VCaP (cell line): ENCODE results near the gene SETDB1.

Experiments
- H3K27ac ChIP-seq: fragments of 450-650 bp; 2 replicates; pipeline ENCODE4 v1.5.1; 2017
- TF ChIP-seq, protein P1 (sequence below): fragments of 450-650 bp; conservative IDR thresholded peaks from 2 replicates; pipeline ENCODE4 v1.5.1; 2017; ENCODE audit warnings: mild to moderate bottlenecking, moderate library complexity

SETDB1 gene

GRCh38 chr1:150999926-151000325 is 73.8 kb downstream of the SETDB1 start:
- H3K27ac ChIP-seq = no peak overlapping the region
- TF ChIP-seq, protein P1, sequence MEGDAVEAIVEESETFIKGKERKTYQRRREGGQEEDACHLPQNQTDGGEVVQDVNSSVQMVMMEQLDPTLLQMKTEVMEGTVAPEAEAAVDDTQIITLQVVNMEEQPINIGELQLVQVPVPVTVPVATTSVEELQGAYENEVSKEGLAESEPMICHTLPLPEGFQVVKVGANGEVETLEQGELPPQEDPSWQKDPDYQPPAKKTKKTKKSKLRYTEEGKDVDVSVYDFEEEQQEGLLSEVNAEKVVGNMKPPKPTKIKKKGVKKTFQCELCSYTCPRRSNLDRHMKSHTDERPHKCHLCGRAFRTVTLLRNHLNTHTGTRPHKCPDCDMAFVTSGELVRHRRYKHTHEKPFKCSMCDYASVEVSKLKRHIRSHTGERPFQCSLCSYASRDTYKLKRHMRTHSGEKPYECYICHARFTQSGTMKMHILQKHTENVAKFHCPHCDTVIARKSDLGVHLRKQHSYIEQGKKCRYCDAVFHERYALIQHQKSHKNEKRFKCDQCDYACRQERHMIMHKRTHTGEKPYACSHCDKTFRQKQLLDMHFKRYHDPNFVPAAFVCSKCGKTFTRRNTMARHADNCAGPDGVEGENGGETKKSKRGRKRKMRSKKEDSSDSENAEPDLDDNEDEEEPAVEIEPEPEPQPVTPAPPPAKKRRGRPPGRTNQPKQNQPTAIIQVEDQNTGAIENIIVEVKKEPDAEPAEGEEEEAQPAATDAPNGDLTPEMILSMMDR = no peak

DNA sequence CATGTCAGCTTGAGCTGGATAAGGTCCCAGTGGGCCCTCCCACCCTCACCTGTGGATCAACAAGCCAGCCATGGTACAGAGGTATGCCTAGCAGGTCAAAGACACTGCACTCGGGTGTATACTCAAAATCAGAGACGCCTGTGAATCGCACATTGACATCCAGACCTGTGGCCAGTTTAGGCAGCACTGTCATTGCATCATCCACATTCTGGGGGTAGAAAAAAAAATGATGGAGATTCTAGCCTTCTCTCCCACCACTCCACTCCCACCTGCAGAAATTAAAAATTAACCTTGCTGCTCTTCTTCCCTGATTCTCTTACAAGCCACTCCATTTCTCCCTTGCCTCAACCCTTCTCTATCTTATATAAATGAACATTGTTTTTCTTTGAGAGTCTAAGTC is 74.2 kb downstream of the SETDB1 start:
- TF ChIP-seq, protein P1 = no peak
- H3K27ac ChIP-seq = no peak overlapping the region

GRCh38 chr1:151001602-151002001 is 75.4 kb downstream of the SETDB1 start:
- H3K27ac ChIP-seq = no peak overlapping the region

GRCh38 chr1:151002051-151002450 is 75.9 kb downstream of the SETDB1 start:
- H3K27ac ChIP-seq = no peak overlapping the region

More at GRCh38 chr1:151001602-151002001, 75.4 kb downstream of the SETDB1 start:
- TF ChIP-seq, protein P1 = no peak

GRCh38 chr1:151002611-151003010 is 76.4 kb downstream of the SETDB1 start:
- no peak overlapping the region for H3K27ac ChIP-seq
- TF ChIP-seq, protein P1 = no peak

More at GRCh38 chr1:151002051-151002450, 75.9 kb downstream of the SETDB1 start:
- TF ChIP-seq, protein P1 = no peak

- TF ChIP-seq, protein P1 = no peak
- H3K27ac ChIP-seq = no peak overlapping the region; the same call in 1 of the 2 replicates
Observed at GRCh38 chr1:151003180-151003579, 77.0 kb downstream of the SETDB1 start.

GRCh38 chr1:151005729-151006319 is 79.7 kb downstream of the SETDB1 start:
- H3K27ac ChIP-seq = peak overlapping the region; percentile 93
- TF ChIP-seq, protein P1 = no peak
